ENCODE data around the gene ROBO1.

GRCh38 chr3:78738833-78739232, 1029.0 kb downstream of the ROBO1 start:
- TF ChIP-seq CTCF (optimal IDR thresholded peaks at IDR 0.05 in 1 of 3, IDR thresholded peaks at IDR 0.05 in 1 of 3, conservative IDR thresholded peaks at IDR 0.05 in 1 of 3; ENCODE audit: extremely low read depth in 1 of 3, insufficient read depth in 2 of 3, low read length in 3 of 3): no peak
- TF ChIP-seq EZH2 (IDR thresholded peaks at IDR 0.05; ENCODE audit: low read length): no peak
